Keratinocyte (primary cell): Measurements from ENCODE around the gene CCNL2. TPM values are rescaled to one million over a fixed set of nuclear protein-coding genes. Genes with fewer than 3 reads are reported as not detected.

ENCODE experiments used
- DNase-seq: peaks from one replicate; pipeline ENCODE4 v3.0.0-alpha.2; 2011; ENCODE audit warnings: low read depth, missing footprints, low spot score
- FAIRE-seq: peaks from 2 replicates; lab custom pipeline; 2011; peaks lifted over from hg19 to GRCh38; lab: Jason Lieb, UNC
- H2AFZ ChIP-seq: 2 replicates; pipeline ENCODE4 v1.6.0; 2012; ENCODE audit warnings: low read length, control low read depth, inconsistent platforms; ENCODE audit not compliant: control insufficient read depth
- H3K27ac ChIP-seq: 2 replicates; pipeline ENCODE4 v1.5.1; 2011; ENCODE audit warnings: low read length; ENCODE audit not compliant: control insufficient read depth, insufficient read depth
- H3K27me3 ChIP-seq: 3 replicates; pipeline ENCODE4 v1.6.0; 2011; ENCODE audit warnings: low read length; ENCODE audit not compliant: control insufficient read depth, insufficient read depth; ENCODE audit errors: extremely low read depth
- H3K36me3 ChIP-seq, 2 experiments: 2 replicates in 1 of 2; 3 replicates in 1 of 2; pipeline ENCODE4 v1.5.1; 2011; ENCODE audit warnings: low read length in 2 of 2, mild to moderate bottlenecking in 1 of 2; ENCODE audit not compliant: control insufficient read depth in 2 of 2, insufficient read depth in 2 of 2; ENCODE audit errors: extremely low read depth in 1 of 2
- H3K4me1 ChIP-seq: 3 replicates; pipeline ENCODE4 v1.5.1; 2011; ENCODE audit warnings: low read length; ENCODE audit not compliant: control insufficient read depth, insufficient read depth; ENCODE audit errors: extremely low read depth
- H3K4me2 ChIP-seq: 3 replicates; pipeline ENCODE4 v1.6.0; 2011; ENCODE audit warnings: low read depth, low read length; ENCODE audit not compliant: control insufficient read depth, insufficient read depth; ENCODE audit errors: extremely low read depth
- H3K4me3 ChIP-seq, 3 experiments: fragments of 200-600 bp in 1 of 3; sonication (generic) in 1 of 3; 2 replicates in 2 of 3; 3 replicates in 1 of 3; pipeline ENCODE4 v1.5.1; 2011 to 2016; ENCODE audit warnings: low read length in 3 of 3, mild to moderate bottlenecking in 3 of 3, control low read depth in 2 of 3, inconsistent platforms in 1 of 3, low read depth in 1 of 3, mixed read lengths in 1 of 3, mixed run types in 1 of 3, moderate library complexity in 1 of 3; ENCODE audit not compliant: control insufficient read depth in 2 of 3, insufficient read depth in 2 of 3; ENCODE audit errors: extremely low read depth in 1 of 3
- H3K79me2 ChIP-seq: 2 replicates; pipeline ENCODE4 v1.6.0; 2012; ENCODE audit warnings: low read length; ENCODE audit not compliant: control insufficient read depth, insufficient read depth
- H3K9ac ChIP-seq: 3 replicates; pipeline ENCODE4 v1.6.0; 2011; ENCODE audit warnings: low read length; ENCODE audit not compliant: control insufficient read depth, insufficient read depth; ENCODE audit errors: extremely low read depth
- H3K9me1 ChIP-seq: 3 replicates; pipeline ENCODE4 v1.6.0; 2011; ENCODE audit warnings: low read length; ENCODE audit not compliant: control insufficient read depth, insufficient read depth; ENCODE audit errors: extremely low read depth
- H3K9me3 ChIP-seq: 2 replicates; pipeline ENCODE4 v1.5.1; 2012; ENCODE audit warnings: low read depth, low read length; ENCODE audit not compliant: control insufficient read depth
- H4K20me1 ChIP-seq: 3 replicates; pipeline ENCODE4 v1.6.0; 2011; ENCODE audit warnings: low read length; ENCODE audit not compliant: control insufficient read depth, insufficient read depth; ENCODE audit errors: extremely low read depth
- EZH2 ChIP-seq: IDR thresholded peaks from one replicate; pipeline ENCODE4 v1.6.1; 2012; ENCODE audit warnings: inconsistent platforms, mild to moderate bottlenecking, low read length, moderate library complexity
- dilution Hi-C: fragments of 300-500 bp; cut with MboI; formaldehyde crosslinking; loops from one replicate; pipeline ENCODE4 v1.7.0; 2020; ENCODE audit warnings: low sequenced_read_pairs; ENCODE audit not compliant: extremely low pct_ligation_motif_present
- polyA plus RNA-seq, 5 experiments: library from polyadenylated mRNA; depleted of rRNA in 3 of 5; stranded (reverse) in 3 of 5; stranded (forward) in 1 of 5; unstranded in 1 of 5; fragments of >200 nt; gene quantifications; 1 replicate in 1 of 5; 2 replicates in 3 of 5; 3 replicates in 1 of 5; pipeline versions ENCODE4 v1.2.1 to v1.2.3, GENCODE V29; 2011 to 2012; ENCODE audit warnings: missing spikeins in 2 of 5, low read depth in 1 of 5, low replicate concordance in 1 of 5
- TF ChIP-seq, protein P1 (sequence below), 3 experiments: IDR thresholded peaks in 1 of 3; conservative IDR thresholded peaks in 1 of 3; optimal IDR thresholded peaks in 1 of 3; 2 replicates in 2 of 3; 3 replicates in 1 of 3; pipeline versions ENCODE3 to v1.5.1; 2011; ENCODE audit warnings: low read length in 3 of 3, mild to moderate bottlenecking in 3 of 3, moderate library complexity in 2 of 3, control low read depth in 1 of 3, inconsistent platforms in 1 of 3; ENCODE audit not compliant: insufficient read depth in 2 of 3; ENCODE audit errors: extremely low read depth in 1 of 3

The CCNL2 gene
- polyA plus RNA-seq, 1 donor (not counting 4 experiments of a cell fraction or from before 2014, with no cell fraction given): 140 TPM

GRCh38 chr1:1437033-1437903 is 38.1 kb upstream of the CCNL2 start:
- H3K4me3 ChIP-seq: no peak overlapping the region
- no peaks in the 10 kb centered on the region for H3K9me1 ChIP-seq
- dilution Hi-C loops: no loop called here
- no peak overlapping the region for H2AFZ ChIP-seq
- FAIRE-seq (no peak), DNase-seq (no peak)
- H4K20me1 ChIP-seq: peaks cover 2% of the 10 kb centered on the region
- no peak overlapping the region for H3K4me2 ChIP-seq
- H3K27me3 ChIP-seq: no peaks in the 10 kb centered on the region
- H3K36me3 ChIP-seq: no peaks in the 10 kb centered on the region
- H3K27ac ChIP-seq: no peak overlapping the region
- H3K79me2 ChIP-seq: no peaks in the 10 kb centered on the region
- no peak overlapping the region for H3K9ac ChIP-seq
- peaks cover 27% of the 10 kb centered on the region for H3K4me1 ChIP-seq
- no peaks in the 10 kb centered on the region for H3K9me3 ChIP-seq
- TF ChIP-seq, protein P1, sequence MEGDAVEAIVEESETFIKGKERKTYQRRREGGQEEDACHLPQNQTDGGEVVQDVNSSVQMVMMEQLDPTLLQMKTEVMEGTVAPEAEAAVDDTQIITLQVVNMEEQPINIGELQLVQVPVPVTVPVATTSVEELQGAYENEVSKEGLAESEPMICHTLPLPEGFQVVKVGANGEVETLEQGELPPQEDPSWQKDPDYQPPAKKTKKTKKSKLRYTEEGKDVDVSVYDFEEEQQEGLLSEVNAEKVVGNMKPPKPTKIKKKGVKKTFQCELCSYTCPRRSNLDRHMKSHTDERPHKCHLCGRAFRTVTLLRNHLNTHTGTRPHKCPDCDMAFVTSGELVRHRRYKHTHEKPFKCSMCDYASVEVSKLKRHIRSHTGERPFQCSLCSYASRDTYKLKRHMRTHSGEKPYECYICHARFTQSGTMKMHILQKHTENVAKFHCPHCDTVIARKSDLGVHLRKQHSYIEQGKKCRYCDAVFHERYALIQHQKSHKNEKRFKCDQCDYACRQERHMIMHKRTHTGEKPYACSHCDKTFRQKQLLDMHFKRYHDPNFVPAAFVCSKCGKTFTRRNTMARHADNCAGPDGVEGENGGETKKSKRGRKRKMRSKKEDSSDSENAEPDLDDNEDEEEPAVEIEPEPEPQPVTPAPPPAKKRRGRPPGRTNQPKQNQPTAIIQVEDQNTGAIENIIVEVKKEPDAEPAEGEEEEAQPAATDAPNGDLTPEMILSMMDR (optimal IDR thresholded peaks at IDR 0.05 in 1 of 3, IDR thresholded peaks at IDR 0.05 in 1 of 3, conservative IDR thresholded peaks at IDR 0.05 in 1 of 3; ENCODE audit: extremely low read depth in 1 of 3, insufficient read depth in 2 of 3, low read length in 3 of 3): no peak
- TF ChIP-seq EZH2: no peak

- H3K9ac ChIP-seq: no peak overlapping the region
- H2AFZ ChIP-seq: no peak overlapping the region
- no peaks in the 10 kb centered on the region for H3K79me2 ChIP-seq
- no peaks in the 10 kb centered on the region for H3K27me3 ChIP-seq
- TF ChIP-seq, protein P1 (optimal IDR thresholded peaks at IDR 0.05 in 1 of 3, IDR thresholded peaks at IDR 0.05 in 1 of 3, conservative IDR thresholded peaks at IDR 0.05 in 1 of 3; ENCODE audit: extremely low read depth in 1 of 3, insufficient read depth in 2 of 3, low read length in 3 of 3): no peak
- no peak for TF ChIP-seq EZH2
- H3K36me3 ChIP-seq: no peaks in the 10 kb centered on the region
- H3K27ac ChIP-seq: no peak overlapping the region
- dilution Hi-C loops: no loop called here
- peaks cover 2% of the 10 kb centered on the region for H4K20me1 ChIP-seq
- peaks cover 27% of the 10 kb centered on the region for H3K4me1 ChIP-seq
- DNase-seq (no peak), FAIRE-seq (no peak)
- no peaks in the 10 kb centered on the region for H3K9me1 ChIP-seq
- H3K4me2 ChIP-seq: peak overlapping the region; percentile 79
- no peak overlapping the region for H3K4me3 ChIP-seq
- H3K9me3 ChIP-seq: no peaks in the 10 kb centered on the region
These were observed 37.5 kb upstream of the CCNL2 start for GRCh38 chr1:1436630-1437032.
